ENCODE results near the gene RPS6KB1.
A peak's percentile ranks its signal among the peaks of the same experiment; 100 is the strongest.
"Not testable (repeated sequence)": the region's sequence is repeated elsewhere in the genome, so short reads cannot be mapped to it uniquely, and the experiment has no call there.

RPS6KB1 gene

DNA sequence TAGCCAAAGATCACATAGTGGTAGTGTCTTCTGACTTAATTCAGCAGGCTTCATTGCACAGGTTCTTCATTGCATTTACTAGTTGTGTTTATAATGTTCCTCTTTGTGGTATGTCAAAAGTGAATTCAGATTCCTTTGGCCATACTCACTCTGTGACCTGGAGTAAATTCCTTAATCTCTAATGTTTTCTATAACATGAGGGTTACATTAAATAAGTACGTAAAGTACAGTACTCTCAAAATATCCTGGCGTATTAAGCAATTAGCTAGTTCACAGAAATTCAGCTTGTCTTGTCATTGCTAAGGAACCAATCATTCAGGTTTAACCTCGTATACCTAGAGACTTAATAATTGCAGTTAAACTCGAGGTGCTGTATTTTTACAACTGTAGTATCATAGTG, 4.2 kb downstream of the RPS6KB1 start:
- TF ChIP-seq, protein P1, sequence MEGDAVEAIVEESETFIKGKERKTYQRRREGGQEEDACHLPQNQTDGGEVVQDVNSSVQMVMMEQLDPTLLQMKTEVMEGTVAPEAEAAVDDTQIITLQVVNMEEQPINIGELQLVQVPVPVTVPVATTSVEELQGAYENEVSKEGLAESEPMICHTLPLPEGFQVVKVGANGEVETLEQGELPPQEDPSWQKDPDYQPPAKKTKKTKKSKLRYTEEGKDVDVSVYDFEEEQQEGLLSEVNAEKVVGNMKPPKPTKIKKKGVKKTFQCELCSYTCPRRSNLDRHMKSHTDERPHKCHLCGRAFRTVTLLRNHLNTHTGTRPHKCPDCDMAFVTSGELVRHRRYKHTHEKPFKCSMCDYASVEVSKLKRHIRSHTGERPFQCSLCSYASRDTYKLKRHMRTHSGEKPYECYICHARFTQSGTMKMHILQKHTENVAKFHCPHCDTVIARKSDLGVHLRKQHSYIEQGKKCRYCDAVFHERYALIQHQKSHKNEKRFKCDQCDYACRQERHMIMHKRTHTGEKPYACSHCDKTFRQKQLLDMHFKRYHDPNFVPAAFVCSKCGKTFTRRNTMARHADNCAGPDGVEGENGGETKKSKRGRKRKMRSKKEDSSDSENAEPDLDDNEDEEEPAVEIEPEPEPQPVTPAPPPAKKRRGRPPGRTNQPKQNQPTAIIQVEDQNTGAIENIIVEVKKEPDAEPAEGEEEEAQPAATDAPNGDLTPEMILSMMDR (IDR thresholded peaks at IDR 0.05; ENCODE audit: borderline replicate concordance, insufficient read depth, low read depth, low read length): no peak

GRCh38 chr17:59899099-59899498, 6.2 kb downstream of the RPS6KB1 start:
- TF ChIP-seq, protein P1 (IDR thresholded peaks at IDR 0.05; ENCODE audit: borderline replicate concordance, insufficient read depth, low read depth, low read length): peak; percentile 54; the same call in 1 of the 2 replicates
- no peak overlapping the region for H3K4me3 ChIP-seq (ENCODE audit: low read depth, low read length)

More for the DNA sequence above, 4.2 kb downstream of the RPS6KB1 start:
- H3K4me3 ChIP-seq (ENCODE audit: low read depth, low read length): no peak overlapping the region

DNA sequence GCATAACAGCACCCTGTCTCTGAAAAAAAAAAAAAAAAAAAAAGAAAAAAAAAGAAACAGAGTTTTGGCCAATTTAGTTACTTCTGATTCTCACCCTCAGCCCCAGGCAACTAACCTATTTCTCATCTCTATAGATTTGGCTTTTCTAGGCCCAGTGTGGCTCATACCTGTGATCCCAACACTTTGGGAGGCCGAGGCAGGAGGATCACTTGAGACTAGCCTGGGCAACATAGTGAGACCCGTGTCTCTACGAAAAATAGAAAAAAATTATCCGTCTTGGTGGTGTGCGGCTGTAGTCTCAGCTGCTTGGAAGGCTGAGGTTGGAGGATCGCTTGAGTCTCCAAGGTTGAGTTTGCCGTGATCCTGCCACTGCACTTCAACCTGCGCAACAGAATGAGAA, 8.7 kb downstream of the RPS6KB1 start:
- TF ChIP-seq, protein P1 (IDR thresholded peaks at IDR 0.05; ENCODE audit: borderline replicate concordance, insufficient read depth, low read depth, low read length): no peak
- H3K4me3 ChIP-seq (ENCODE audit: low read depth, low read length): no peak overlapping the region

- no peak overlapping the region for H3K4me3 ChIP-seq (ENCODE audit: low read depth, low read length)
- TF ChIP-seq, protein P1 (IDR thresholded peaks at IDR 0.05; ENCODE audit: borderline replicate concordance, insufficient read depth, low read depth, low read length): no peak
Observed at GRCh38 chr17:59903455-59903854, 10.5 kb downstream of the RPS6KB1 start.

GRCh38 chr17:59907467-59907866, 14.5 kb downstream of the RPS6KB1 start:
- TF ChIP-seq, protein P1 (IDR thresholded peaks at IDR 0.05; ENCODE audit: borderline replicate concordance, insufficient read depth, low read depth, low read length): no peak
- no peak overlapping the region for H3K4me3 ChIP-seq (ENCODE audit: low read depth, low read length)

DNA sequence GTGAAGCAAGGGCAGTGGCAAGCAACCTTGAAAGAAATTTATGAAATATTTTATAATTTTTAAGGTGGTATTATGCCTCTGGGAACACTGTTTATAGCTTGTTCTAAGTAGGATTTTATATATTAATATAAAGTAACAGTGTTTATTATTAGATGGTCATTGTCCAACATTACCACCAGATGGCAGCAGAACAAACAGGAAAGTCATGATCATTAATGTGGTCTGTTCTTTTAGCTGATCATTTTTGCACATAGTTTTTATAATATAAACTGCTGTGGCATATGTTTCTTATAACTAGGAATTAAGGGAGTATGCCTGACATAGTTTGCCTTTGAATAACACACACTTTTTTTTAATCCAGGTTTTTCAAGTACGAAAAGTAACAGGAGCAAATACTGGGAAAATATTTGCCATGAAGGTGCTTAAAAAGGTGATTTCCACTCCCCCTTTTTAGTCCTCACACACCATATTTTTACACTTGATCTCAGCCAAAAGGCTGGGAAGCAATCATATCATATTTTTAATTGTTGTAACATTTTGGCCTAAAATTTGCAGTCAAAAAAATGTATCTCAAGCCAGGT, 21.4 kb downstream of the RPS6KB1 start:
- TF ChIP-seq, protein P1 (IDR thresholded peaks at IDR 0.05; ENCODE audit: borderline replicate concordance, insufficient read depth, low read depth, low read length): peak; percentile 25; the same call in 1 of the 2 replicates
- no peak overlapping the region for H3K4me3 ChIP-seq (ENCODE audit: low read depth, low read length)

GRCh38 chr17:59916446-59916845, 23.5 kb downstream of the RPS6KB1 start:
- no peak overlapping the region for H3K4me3 ChIP-seq (ENCODE audit: low read depth, low read length)
- TF ChIP-seq, protein P1 (IDR thresholded peaks at IDR 0.05; ENCODE audit: borderline replicate concordance, insufficient read depth, low read depth, low read length): no peak

DNA sequence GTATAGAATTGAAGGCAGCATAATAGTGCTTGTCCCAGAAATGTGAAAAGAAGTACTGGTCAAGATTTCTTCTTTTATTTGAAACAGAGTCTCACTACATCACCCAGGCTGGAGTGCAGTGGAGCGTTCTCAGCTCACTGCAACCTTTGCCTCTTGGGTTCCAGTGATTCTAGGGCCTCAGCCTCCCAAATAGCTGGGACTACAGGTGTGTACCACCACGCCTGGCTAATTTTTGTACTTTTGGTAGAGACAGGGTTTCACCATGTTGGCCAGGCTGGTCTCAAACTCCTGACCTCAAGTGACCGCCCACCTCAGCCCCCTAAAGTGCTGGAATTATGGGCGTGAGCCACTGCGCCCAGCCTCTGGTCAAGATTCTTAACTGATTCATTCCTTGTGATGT, 27.7 kb downstream of the RPS6KB1 start:
- not testable (repeated sequence) for H3K4me3 ChIP-seq (ENCODE audit: low read depth, low read length)

DNA sequence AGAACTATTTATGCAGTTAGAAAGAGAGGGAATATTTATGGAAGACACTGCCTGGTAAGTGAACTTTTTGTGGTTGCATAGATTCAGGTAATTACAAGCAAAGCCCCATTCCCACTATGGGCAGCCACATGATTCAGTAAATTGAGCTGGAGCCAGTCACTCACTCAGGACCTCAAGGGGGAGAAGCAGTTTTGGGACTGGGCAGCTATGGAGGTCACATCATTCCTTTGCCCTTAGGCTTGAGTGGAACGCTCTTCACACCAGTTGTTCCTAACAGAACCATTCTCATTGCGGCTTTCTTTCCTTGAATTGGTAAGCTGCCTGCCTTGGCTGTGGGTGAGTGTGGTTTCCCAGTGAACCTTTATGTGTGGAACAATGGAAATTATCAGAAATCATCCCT, 37.2 kb downstream of the RPS6KB1 start:
- not testable (repeated sequence) for H3K4me3 ChIP-seq (ENCODE audit: low read depth, low read length)

- not testable (repeated sequence) for H3K4me3 ChIP-seq (ENCODE audit: low read depth, low read length)
Observed at GRCh38 chr17:59930768-59931167, 37.8 kb downstream of the RPS6KB1 start.

DNA sequence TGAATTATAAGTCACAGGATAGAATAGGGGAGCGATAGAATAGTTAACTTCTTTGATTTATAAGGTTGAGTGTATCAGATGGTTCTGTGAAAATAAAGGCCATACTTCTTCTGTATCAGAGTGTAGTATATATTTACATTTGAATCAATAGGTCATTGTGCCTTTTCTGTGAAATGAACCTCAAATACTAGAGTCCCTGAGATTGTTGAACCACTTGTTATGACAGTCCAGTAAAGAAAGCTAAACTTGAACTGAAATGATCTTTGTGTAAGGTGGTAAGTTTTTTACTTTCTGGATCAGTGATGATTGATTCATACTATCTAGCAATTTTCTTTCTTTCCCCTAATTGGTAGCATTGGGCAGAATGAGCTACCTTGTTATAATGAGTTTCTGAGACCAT, 40.4 kb downstream of the RPS6KB1 start:
- H3K4me3 ChIP-seq (ENCODE audit: low read depth, low read length): not testable (repeated sequence)
